GM12878 (cell line): ENCODE results near the gene INTS13. TPM values are rescaled to one million over a fixed set of nuclear protein-coding genes. Genes with fewer than 3 reads are reported as not detected.

Source experiments
- ATAC-seq: fragments of 200-7000 bp; cut with Tn5 transposase; 3 replicates; pipeline ENCODE4 v1.9.1; 2020; ENCODE audit warnings: mild to moderate bottlenecking, moderate library complexity
- BruUV-seq: library from RNA; stranded (reverse); fragments of 400-500 nt; replicated peaks from 2 replicates; lab custom pipeline; 2021; lab: Mats Ljungman, UMichigan
- CTCF ChIA-PET: fragments of 300-600 bp; sonication (Branson Sonifier 250); formaldehyde crosslinking; extraction: SDS; loops from one replicate; lab custom pipeline; 2021; ENCODE audit warnings: inconsistent platforms; lab: Yijun Ruan, JAX
- POLR2A ChIA-PET: fragments of 350-600 bp; formaldehyde crosslinking; extraction: SDS; loops from one replicate; lab custom pipeline; 2021; ENCODE audit warnings: inconsistent platforms; lab: Charles Lee
- RAD21 ChIA-PET: fragments of 300-600 bp; sonication (Branson Sonifier 250); formaldehyde crosslinking; loops from one replicate; lab custom pipeline; 2023; ENCODE audit warnings: antibody characterized with exemption; ENCODE audit not compliant: unreplicated experiment; lab: Charles Lee
- SMC1A ChIA-PET: fragments of 300-600 bp; sonication (Branson Sonifier 250); formaldehyde crosslinking; loops from one replicate; lab custom pipeline; 2023; ENCODE audit not compliant: unreplicated experiment, uncharacterized antibody; lab: Charles Lee
- DNase-seq: peaks from one replicate; pipeline ENCODE4 v3.0.0-alpha.2; 2011; ENCODE audit warnings: low read depth, low spot score
- FAIRE-seq: peaks from 3 replicates; lab custom pipeline; 2011; peaks lifted over from hg19 to GRCh38; lab: Jason Lieb, UNC
- H2AFZ ChIP-seq: 2 replicates; pipeline ENCODE4 v1.6.0; 2011; ENCODE audit warnings: low read depth, low read length, control low read depth; ENCODE audit not compliant: control insufficient read depth
- H3K27ac ChIP-seq: 2 replicates; pipeline ENCODE4 v1.5.1; 2011; ENCODE audit warnings: control low read depth; ENCODE audit not compliant: control insufficient read depth, insufficient read depth
- H3K27me3 ChIP-seq, 2 experiments: replicated peaks in 1 of 2; 2 replicates each; pipeline versions ENCODE4 v1.6.0 to v1.6.1; 2011; ENCODE audit warnings: low read length in 1 of 2; ENCODE audit not compliant: control insufficient read depth in 2 of 2, insufficient read depth in 2 of 2
- H3K36me3 ChIP-seq, 2 experiments: 2 replicates each; pipeline ENCODE4 v1.5.1; 2011; ENCODE audit warnings: low read length in 1 of 2; ENCODE audit not compliant: control insufficient read depth in 2 of 2, insufficient read depth in 2 of 2
- H3K4me1 ChIP-seq: 2 replicates; pipeline ENCODE4 v1.6.1; 2011; ENCODE audit warnings: mild to moderate bottlenecking, low read length, moderate library complexity, mixed read lengths; ENCODE audit not compliant: control insufficient read depth, insufficient read depth
- H3K4me2 ChIP-seq: 2 replicates; pipeline ENCODE4 v1.6.0; 2011; ENCODE audit warnings: control low read depth; ENCODE audit not compliant: control insufficient read depth, insufficient read depth
- H3K4me3 ChIP-seq: fragments of 200-600 bp; sonication (generic); 2 replicates; pipeline ENCODE4 v1.5.1; 2016
- H3K79me2 ChIP-seq: 2 replicates; pipeline ENCODE4 v1.6.0; 2011; ENCODE audit warnings: low read length; ENCODE audit not compliant: control insufficient read depth, insufficient read depth
- H3K9ac ChIP-seq: 2 replicates; pipeline ENCODE4 v1.8.0; 2011; ENCODE audit warnings: low read length, control low read depth, mixed read lengths; ENCODE audit not compliant: control insufficient read depth, insufficient read depth
- H3K9me3 ChIP-seq: replicated peaks from 3 replicates; pipeline ENCODE4 v1.5.1; 2011; ENCODE audit warnings: mild to moderate bottlenecking, low read length; ENCODE audit not compliant: control insufficient read depth, insufficient read depth
- H4K20me1 ChIP-seq: 2 replicates; pipeline ENCODE4 v1.6.0; 2011; ENCODE audit not compliant: control insufficient read depth, insufficient read depth
- ATF3 ChIP-seq: IDR thresholded peaks from 2 replicates; pipeline ENCODE4 v1.6.1; 2011; ENCODE audit warnings: low read depth, mild to moderate bottlenecking, low read length, moderate library complexity, borderline replicate concordance; ENCODE audit errors: extremely low read depth
- BCL3 ChIP-seq: IDR thresholded peaks from 2 replicates; pipeline ENCODE4 v1.6.1; 2011; ENCODE audit warnings: borderline replicate concordance, low read depth, mild to moderate bottlenecking, moderate library complexity, low read length; ENCODE audit not compliant: insufficient read depth, poor library complexity, severe bottlenecking
- BHLHE40 ChIP-seq, 2 experiments: fragments of 450-650 bp in 1 of 2; IDR thresholded peaks; 2 replicates each; pipeline ENCODE4 v1.6.1; 2011 to 2017; ENCODE audit warnings: low read depth in 2 of 2, borderline replicate concordance in 1 of 2, improper control_type of control experiment in 1 of 2, low read length in 1 of 2, mild to moderate bottlenecking in 1 of 2
- ELK1 ChIP-seq: IDR thresholded peaks from 2 replicates; pipeline ENCODE4 v1.6.1; 2012; ENCODE audit warnings: low read depth, low read length, improper control_type of control experiment
- GABPA ChIP-seq: IDR thresholded peaks from 2 replicates; pipeline ENCODE4 v1.6.1; 2014; ENCODE audit warnings: antibody characterized with exemption, low read depth, mild to moderate bottlenecking, inconsistent platforms
- HDAC6 ChIP-seq: fragments of 200-600 bp; sonication (generic); IDR thresholded peaks from one replicate; pipeline ENCODE4 v1.8.0; 2017; ENCODE audit warnings: antibody characterized with exemption; ENCODE audit not compliant: unreplicated experiment
- HDGF ChIP-seq: fragments of 450-650 bp; IDR thresholded peaks from 2 replicates; pipeline ENCODE4 v1.6.1; 2016; ENCODE audit warnings: antibody characterized with exemption
- IKZF2 ChIP-seq, 2 experiments: fragments of 450-650 bp; IDR thresholded peaks; 2 replicates each; pipeline ENCODE4 v1.6.1; 2017; ENCODE audit warnings: mild to moderate bottlenecking in 2 of 2, moderate library complexity in 2 of 2
- IRF3 ChIP-seq: fragments of 450-650 bp; IDR thresholded peaks from 2 replicates; pipeline ENCODE4 v1.6.1; 2014; ENCODE audit warnings: mild to moderate bottlenecking
- NFYA ChIP-seq: IDR thresholded peaks from 2 replicates; pipeline ENCODE4 v1.6.1; 2011; ENCODE audit warnings: low read depth, mild to moderate bottlenecking, low read length, improper control_type of control experiment, borderline replicate concordance
- NR2C1 ChIP-seq: fragments of 450-650 bp; IDR thresholded peaks from 2 replicates; pipeline ENCODE4 v1.6.1; 2017; ENCODE audit warnings: antibody characterized with exemption, mild to moderate bottlenecking, moderate library complexity
- POLR2AphosphoS2 ChIP-seq: IDR thresholded peaks from 2 replicates; pipeline ENCODE4 v1.6.1; 2011; ENCODE audit warnings: low read depth, mild to moderate bottlenecking, low read length, improper control_type of control experiment, moderate library complexity
- RFX5 ChIP-seq: IDR thresholded peaks from 2 replicates; pipeline ENCODE4 v1.6.1; 2011; ENCODE audit warnings: low read depth, low read length, improper control_type of control experiment
- SIN3A ChIP-seq: IDR thresholded peaks from 2 replicates; pipeline ENCODE4 v1.6.1; 2012; ENCODE audit warnings: low read depth, low read length, improper control_type of control experiment
- SPI1 ChIP-seq: IDR thresholded peaks from 2 replicates; pipeline ENCODE4 v1.6.1; 2011; ENCODE audit warnings: low read depth, mild to moderate bottlenecking, low read length, moderate library complexity, borderline replicate concordance; ENCODE audit not compliant: insufficient read depth
- ZBTB11 ChIP-seq: fragments of 450-650 bp; formaldehyde crosslinking; IDR thresholded peaks from 2 replicates; pipeline ENCODE4 v1.5.0; 2022; ENCODE audit warnings: mild to moderate bottlenecking, missing genetic modification characterization
- WGBS: methylation state at CpG from one replicate; pipeline ENCODE4 v1.1.6; 2016; ENCODE audit warnings: low lambda C conversion rate; ENCODE audit not compliant: insufficient replicate concordance, insufficient coverage; ENCODE audit errors: missing lambda C conversion rate; 5-methylcytosine and 5-hydroxymethylcytosine counted together
- in situ Hi-C: fragments of 300-500 bp; cut with MboI; formaldehyde crosslinking; loops from 9 replicates; pipeline ENCODE4 v1.14.3; 2018; ENCODE audit warnings: mixed read lengths
- intact Hi-C: fragments of 100-400 bp; cut with micrococcal nuclease; formaldehyde crosslinking; loops from one replicate; pipeline ENCODE4 v1.14.2; 2022; ENCODE audit not compliant: unreplicated experiment
- polyA plus RNA-seq, 11 experiments: library from polyadenylated mRNA; depleted of rRNA in 4 of 11; unstranded in 6 of 11; stranded (reverse) in 5 of 11; fragments of >200 nt; fragmentation: Nextera tagmentation in 4 of 11; fragmentation: Illumina TruSeq in 1 of 11; extraction: Ambion mirVana in 4 of 11; extraction: Trizol in 1 of 11; gene quantifications; 1 replicate in 1 of 11; 2 replicates in 10 of 11; pipeline versions ENCODE4 v1.2.1 to v1.2.3, GENCODE V29; 2011 to 2016; ENCODE audit warnings: inconsistent platforms in 2 of 11, missing spikeins in 2 of 11, low read depth in 1 of 11
- total RNA-seq, 4 experiments: library from RNA; depleted of rRNA in 3 of 4; stranded (reverse); fragments of >200 nt in 3 of 4; fragmentation: Illumina TruSeq in 1 of 4; extraction: Trizol in 1 of 4; gene quantifications; 2 replicates each; pipeline versions ENCODE4 v1.2.1 to v1.2.3, GENCODE V29; 2013 to 2021

The INTS13 gene
- total and polyA plus RNA-seq, 10 of the 15 experiments (the other 5 are each of a cell fraction or from before 2014, with no cell fraction given): 33.4 to 72.0 (median 59.9) TPM

- TF ChIP-seq IRF3: no peak
- TF ChIP-seq ELK1: no peak
- no peak for TF ChIP-seq ZBTB11 (CRISPR knock-in tag)
- no peak for TF ChIP-seq SIN3A
- no peak for TF ChIP-seq HDAC6
- no peak for TF ChIP-seq SPI1
Observed at GRCh38 chr12:26970136-26970535, 32.4 kb upstream of the INTS13 start (continued).

GRCh38 chr12:26966842-26967241 is 29.1 kb upstream of the INTS13 start:
- Histone ChIP-seq H3K79me2 (no peaks in the 10 kb centered on the region), H3K4me1 (no peaks in the 10 kb centered on the region; the same call in 1 of the 2 replicates), H3K36me3 (peaks cover 0 to 7% of the 10 kb centered on the region in 2 experiments; a peak in 3 of 4 replicates), H4K20me1 (no peaks in the 10 kb centered on the region), H2AFZ (no peak overlapping the region), H3K27ac (no peak overlapping the region), H3K27me3 (no peaks in the 10 kb centered on the region), H3K4me3 (no peak overlapping the region), H3K9me3 (no peaks in the 10 kb centered on the region), H3K4me2 (no peak overlapping the region), H3K9ac (no peak overlapping the region)
- in situ Hi-C loops (no loop called here), intact Hi-C loops (no loop called here)
- ChIA-PET SMC1A (no interaction called here), RAD21 (no interaction called here), POLR2A (interaction anchor here (0.5 to 0.7 kb wide), 2 partner anchors 11 to 147 kb away, joined by 3 read pairs; no protein-coding TSS in a partner anchor), CTCF (no interaction called here)
- no TSS peak for BruUV-seq
- WGBS: 100% methylated on average over 3 of the region's 3 CpGs
- FAIRE-seq: no peak
- DNase-seq: no peak
- ATAC-seq: no peak
- no peak for TF ChIP-seq BCL3
- no peak for TF ChIP-seq RFX5
- no peak for TF ChIP-seq NR2C1
- no peak for TF ChIP-seq ATF3
- TF ChIP-seq IKZF2 (IDR thresholded peaks at IDR 0.05): no peak
- no peak for TF ChIP-seq HDGF
- no peak for TF ChIP-seq POLR2AphosphoS2
- no peak for TF ChIP-seq NFYA
- no peak for TF ChIP-seq BHLHE40 (IDR thresholded peaks at IDR 0.05; ENCODE audit: borderline replicate concordance in 1 of 2, low read depth in 2 of 2, low read length in 1 of 2)
- TF ChIP-seq GABPA: no peak
